Endodermal cell (in vitro differentiated cells): ENCODE data around the gene PRUNE2. TPM values are rescaled to one million over a fixed set of nuclear protein-coding genes. Genes with fewer than 3 reads are reported as not detected.

Experiments used
- DNase-seq: peaks from one replicate; pipeline ENCODE4 v3.0.0-alpha.2; 2017
- H3K27ac ChIP-seq: 2 replicates; pipeline ENCODE4 v1.5.1; 2013; ENCODE audit warnings: mild to moderate bottlenecking, low read depth, low read length, moderate library complexity
- H3K27me3 ChIP-seq: 2 replicates; pipeline ENCODE4 v1.6.1; 2013; ENCODE audit warnings: mild to moderate bottlenecking, low read length, moderate library complexity; ENCODE audit not compliant: insufficient read depth, control insufficient read depth, poor library complexity, severe bottlenecking
- H3K36me3 ChIP-seq: 2 replicates; pipeline ENCODE4 v1.7.0; 2013; ENCODE audit warnings: mild to moderate bottlenecking, low read length, moderate library complexity; ENCODE audit not compliant: control insufficient read depth, insufficient read depth
- H3K4me1 ChIP-seq: one replicate; pipeline ENCODE4 v1.7.0; 2013; ENCODE audit warnings: low read length; ENCODE audit not compliant: control insufficient read depth, insufficient read depth
- H3K4me3 ChIP-seq: 2 replicates; pipeline ENCODE4 v1.5.1; 2013; ENCODE audit warnings: mild to moderate bottlenecking, low read length, moderate library complexity
- H3K9ac ChIP-seq: 2 replicates; pipeline ENCODE4 v1.6.1; 2013; ENCODE audit warnings: mild to moderate bottlenecking, low read length, moderate library complexity; ENCODE audit not compliant: poor library complexity, severe bottlenecking; ENCODE audit errors: extremely low read depth
- H3K9me3 ChIP-seq: 2 replicates; pipeline ENCODE4 v1.6.1; 2013; ENCODE audit warnings: mild to moderate bottlenecking, low read length, moderate library complexity; ENCODE audit not compliant: control insufficient read depth
- H3K27ac Mint-ChIP-seq: 2 replicates; pipeline ENCODE4 v1.8.0; 2020; ENCODE audit warnings: mixed read lengths
- H3K27me3 Mint-ChIP-seq: 2 replicates; pipeline ENCODE4 v1.8.0; 2021; ENCODE audit warnings: mild to moderate bottlenecking, mixed read lengths; ENCODE audit not compliant: insufficient read depth
- H3K36me3 Mint-ChIP-seq: 2 replicates; pipeline ENCODE4 v1.8.0; 2020; ENCODE audit warnings: low read depth, mixed read lengths
- H3K4me1 Mint-ChIP-seq: 2 replicates; pipeline ENCODE4 v1.8.0; 2020; ENCODE audit warnings: mixed read lengths
- H3K4me3 Mint-ChIP-seq: 2 replicates; pipeline ENCODE4 v1.8.0; 2020; ENCODE audit warnings: mild to moderate bottlenecking, moderate library complexity, mixed read lengths
- H3K9me3 Mint-ChIP-seq: 2 replicates; pipeline ENCODE4 v1.8.0; 2020; ENCODE audit warnings: mild to moderate bottlenecking, mixed read lengths
- WGBS, 2 experiments: methylation state at CpG; one replicate each; pipeline versions ENCODE4 v1.1.5 to v1.1.7; 2013; ENCODE audit warnings: missing lambda C conversion rate in 2 of 2, mixed read lengths in 1 of 2; ENCODE audit not compliant: insufficient coverage in 1 of 2, insufficient read length in 1 of 2; 5-methylcytosine and 5-hydroxymethylcytosine counted together
- total RNA-seq, 2 donors: library from RNA; stranded (reverse); fragmentation: NEBNext Ultra II Directional in 1 of 2; extraction: Animal tissue kit (Norgen Biotek cat#: 25700) in 1 of 2; gene quantifications; 2 replicates in 1 of 2; 3 replicates in 1 of 2; pipeline ENCODE4 v1.2.1, GENCODE V29; 2021
- TF ChIP-seq, protein P1 (sequence below): fragments of 200-600 bp; sonication (generic); conservative IDR thresholded peaks from 2 replicates; pipeline ENCODE4 v1.5.0; 2021; ENCODE audit warnings: antibody characterized with exemption, mild to moderate bottlenecking

Gene PRUNE2
- total RNA-seq, 2 donors from 2014 or later = 4.1 to 6.8 TPM

DNA sequence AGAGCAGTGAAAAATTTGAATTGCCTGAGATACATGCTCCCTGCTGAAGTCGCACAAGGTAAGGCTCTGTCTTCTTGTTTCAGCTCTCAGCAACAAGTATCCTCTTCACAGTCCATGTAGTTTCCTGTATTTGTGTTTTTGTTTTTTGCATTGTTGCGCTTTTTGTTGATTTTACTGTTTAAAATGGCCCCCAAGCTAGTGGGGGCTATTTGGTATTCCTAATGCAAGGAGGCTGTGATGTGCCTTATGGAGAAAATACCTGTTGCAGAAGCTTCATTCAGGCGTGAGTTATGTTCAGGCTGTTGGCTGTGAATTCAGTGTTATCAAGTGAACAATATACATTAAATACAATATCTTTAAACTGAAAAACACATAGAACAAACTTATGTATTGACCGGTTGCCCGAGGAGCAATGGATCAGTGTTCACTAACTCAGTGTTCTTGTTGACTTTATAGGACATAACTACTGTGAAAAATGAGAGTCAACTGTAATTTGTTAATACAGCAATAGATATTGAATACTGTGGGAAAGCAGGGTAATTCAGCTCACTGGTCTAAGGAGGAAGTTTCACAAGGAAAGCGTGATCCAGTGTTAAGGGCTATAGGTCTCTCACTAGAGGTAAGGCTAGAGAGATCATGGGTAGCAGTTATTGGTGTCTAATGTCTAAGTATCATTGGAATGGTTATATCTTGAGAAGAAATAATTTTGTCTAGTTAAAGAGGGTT, 296.5 kb downstream of the PRUNE2 start:
- Histone ChIP-seq H3K36me3 (no peaks in the 10 kb centered on the region), H3K9me3 (no peaks in the 10 kb centered on the region), H3K27me3 (no peaks in the 10 kb centered on the region), H3K4me1 (peaks cover 19% of the 10 kb centered on the region), H3K4me3 (no peak overlapping the region), H3K27ac (no peak overlapping the region), H3K9ac (no peak overlapping the region)
- WGBS, 2 experiments = 72 to 84% methylated on average over 3 to 6 of the region's 6 CpGs
- no peak for DNase-seq
- Mint-ChIP-seq H3K4me3 (no peak overlapping the region), H3K27me3 (no peaks in the 10 kb centered on the region), H3K36me3 (no peaks in the 10 kb centered on the region), H3K27ac (no peak overlapping the region), H3K9me3 (no peaks in the 10 kb centered on the region), H3K4me1 (peaks cover 36% of the 10 kb centered on the region)
- TF ChIP-seq, protein P1, sequence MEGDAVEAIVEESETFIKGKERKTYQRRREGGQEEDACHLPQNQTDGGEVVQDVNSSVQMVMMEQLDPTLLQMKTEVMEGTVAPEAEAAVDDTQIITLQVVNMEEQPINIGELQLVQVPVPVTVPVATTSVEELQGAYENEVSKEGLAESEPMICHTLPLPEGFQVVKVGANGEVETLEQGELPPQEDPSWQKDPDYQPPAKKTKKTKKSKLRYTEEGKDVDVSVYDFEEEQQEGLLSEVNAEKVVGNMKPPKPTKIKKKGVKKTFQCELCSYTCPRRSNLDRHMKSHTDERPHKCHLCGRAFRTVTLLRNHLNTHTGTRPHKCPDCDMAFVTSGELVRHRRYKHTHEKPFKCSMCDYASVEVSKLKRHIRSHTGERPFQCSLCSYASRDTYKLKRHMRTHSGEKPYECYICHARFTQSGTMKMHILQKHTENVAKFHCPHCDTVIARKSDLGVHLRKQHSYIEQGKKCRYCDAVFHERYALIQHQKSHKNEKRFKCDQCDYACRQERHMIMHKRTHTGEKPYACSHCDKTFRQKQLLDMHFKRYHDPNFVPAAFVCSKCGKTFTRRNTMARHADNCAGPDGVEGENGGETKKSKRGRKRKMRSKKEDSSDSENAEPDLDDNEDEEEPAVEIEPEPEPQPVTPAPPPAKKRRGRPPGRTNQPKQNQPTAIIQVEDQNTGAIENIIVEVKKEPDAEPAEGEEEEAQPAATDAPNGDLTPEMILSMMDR = no peak

DNA sequence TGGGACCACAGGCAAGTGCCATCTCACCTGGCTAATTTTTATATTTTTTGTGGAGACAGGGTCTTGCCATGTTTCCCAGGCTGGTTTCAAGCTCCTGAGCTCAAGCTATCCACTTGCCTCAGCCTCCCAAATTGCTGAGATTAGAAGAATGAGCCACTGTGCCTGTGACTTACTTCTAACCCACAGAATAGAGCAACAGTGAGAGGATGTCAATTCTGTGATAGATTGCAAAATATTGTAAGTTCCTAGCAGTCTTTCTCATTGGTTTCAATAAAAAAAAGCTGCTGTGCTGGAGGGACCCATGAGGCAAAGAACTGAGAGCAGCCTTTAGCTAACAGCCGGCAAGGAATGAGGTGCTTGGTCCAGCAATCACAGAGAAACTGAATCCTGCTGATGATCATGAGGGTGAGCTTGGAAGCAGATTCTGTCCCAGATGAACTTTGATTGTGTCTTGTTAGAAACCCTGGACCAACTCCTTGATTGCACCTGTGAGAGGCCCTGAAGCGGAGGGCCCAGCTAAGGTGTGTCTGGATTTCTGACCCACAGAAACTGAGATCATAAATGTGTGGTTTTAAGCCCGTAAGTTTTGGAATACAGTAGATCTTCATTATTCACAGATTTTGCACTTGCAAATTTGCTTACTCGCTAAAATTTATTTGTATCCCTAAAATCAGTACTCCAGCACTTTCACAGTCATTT, 297.2 kb downstream of the PRUNE2 start:
- H3K27ac Mint-ChIP-seq = no peak overlapping the region
- H3K36me3 Mint-ChIP-seq = no peaks in the 10 kb centered on the region
- Histone ChIP-seq H3K9ac (no peak overlapping the region), H3K4me1 (peaks cover 13% of the 10 kb centered on the region), H3K4me3 (no peak overlapping the region), H3K36me3 (no peaks in the 10 kb centered on the region), H3K27ac (no peak overlapping the region), H3K9me3 (no peaks in the 10 kb centered on the region), H3K27me3 (no peaks in the 10 kb centered on the region)
- H3K4me3 Mint-ChIP-seq = no peak overlapping the region
- WGBS, 2 experiments = 96 to 100% methylated on average over 4 of the region's 4 CpGs
- H3K27me3 Mint-ChIP-seq = no peaks in the 10 kb centered on the region
- H3K9me3 Mint-ChIP-seq = no peaks in the 10 kb centered on the region
- TF ChIP-seq, protein P1 = no peak
- H3K4me1 Mint-ChIP-seq = peaks cover 29% of the 10 kb centered on the region
- DNase-seq = no peak

DNA sequence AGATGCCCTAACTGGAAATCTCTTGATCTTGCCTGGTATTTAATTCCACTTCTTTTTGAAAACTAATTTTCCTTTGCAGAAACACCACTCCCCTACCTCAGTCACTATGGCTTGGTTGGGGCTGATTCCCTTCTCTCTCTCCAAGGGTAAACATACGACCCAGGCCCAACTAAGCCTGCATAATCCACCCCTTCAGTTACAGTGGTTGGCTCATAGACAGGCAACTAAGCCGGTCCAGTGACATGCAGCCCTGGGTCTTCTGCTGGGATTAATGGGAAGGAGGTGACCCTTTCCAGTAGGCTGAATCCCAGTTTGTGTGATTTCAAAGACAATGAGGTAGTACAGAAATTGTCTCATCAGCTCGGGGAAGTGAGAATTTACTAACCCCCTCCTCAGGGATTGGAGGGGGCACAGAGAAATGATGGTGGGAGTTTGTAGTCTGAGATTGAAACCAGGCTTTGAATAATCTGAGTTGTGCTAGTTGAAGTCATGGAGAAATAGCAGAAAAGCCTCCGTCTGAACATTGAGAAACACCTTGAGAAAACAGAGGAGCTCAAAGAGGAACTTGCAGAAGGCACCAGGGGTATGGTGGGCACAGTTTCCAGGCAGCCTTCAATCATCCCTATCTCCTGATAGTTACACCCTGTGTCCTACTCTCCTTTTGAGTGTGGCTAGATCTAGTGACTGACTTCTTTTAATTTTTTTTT, 298.0 kb downstream of the PRUNE2 start:
- 71 to 86% methylated on average over 1 to 4 of the region's 4 CpGs for WGBS, 2 experiments
- Mint-ChIP-seq H3K4me1 (peaks cover 21% of the 10 kb centered on the region), H3K9me3 (no peaks in the 10 kb centered on the region), H3K27me3 (peaks cover 4% of the 10 kb centered on the region), H3K4me3 (no peak overlapping the region), H3K36me3 (no peaks in the 10 kb centered on the region), H3K27ac (no peak overlapping the region)
- H3K36me3 ChIP-seq = no peaks in the 10 kb centered on the region
- no peaks in the 10 kb centered on the region for H3K9me3 ChIP-seq
- H3K4me1 ChIP-seq = peaks cover 5% of the 10 kb centered on the region
- DNase-seq = no peak
- H3K27me3 ChIP-seq = no peaks in the 10 kb centered on the region
- no peak overlapping the region for H3K27ac ChIP-seq
- H3K9ac ChIP-seq = no peak overlapping the region
- TF ChIP-seq, protein P1 = no peak
- no peak overlapping the region for H3K4me3 ChIP-seq
